ENCODE data around the gene HSPG2. TPM values are rescaled to one million over a fixed set of nuclear protein-coding genes. Genes with fewer than 3 reads are reported as not detected.

HSPG2 gene
- total RNA-seq, 1 donor from 2014 or later: 656 TPM

- peaks cover 39% of the 10 kb centered on the region for H3K4me1 Mint-ChIP-seq (ENCODE audit: low read depth)
- DNase-seq (ENCODE audit: low spot score, unreplicated experiment): no peak
- no peak for TF ChIP-seq CTCF (IDR thresholded peaks at IDR 0.05; ENCODE audit: unreplicated experiment)
- H3K9me3 Mint-ChIP-seq (ENCODE audit: low read depth): no peaks in the 10 kb centered on the region
- no peaks in the 10 kb centered on the region for H3K36me3 Mint-ChIP-seq (ENCODE audit: insufficient read depth)
- H3K4me3 Mint-ChIP-seq (ENCODE audit: low read depth): no peak overlapping the region
- no peaks in the 10 kb centered on the region for H3K27me3 Mint-ChIP-seq
- peak overlapping the region; percentile 82 for H3K27ac Mint-ChIP-seq
Observed at GRCh38 chr1:21942464-21942863, 5.4 kb upstream of the HSPG2 start.

GRCh38 chr1:21941370-21941769 is 4.3 kb upstream of the HSPG2 start:
- peaks cover 39% of the 10 kb centered on the region for H3K4me1 Mint-ChIP-seq (ENCODE audit: low read depth)
- H3K36me3 Mint-ChIP-seq (ENCODE audit: insufficient read depth): no peaks in the 10 kb centered on the region
- H3K27me3 Mint-ChIP-seq: no peaks in the 10 kb centered on the region

GRCh38 chr1:21940492-21940891 is 3.4 kb upstream of the HSPG2 start:
- TF ChIP-seq CTCF (IDR thresholded peaks at IDR 0.05; ENCODE audit: unreplicated experiment): no peak
- H3K27me3 Mint-ChIP-seq: no peaks in the 10 kb centered on the region
- no peak for DNase-seq (ENCODE audit: low spot score, unreplicated experiment)
- no peak overlapping the region for H3K27ac Mint-ChIP-seq
- no peaks in the 10 kb centered on the region for H3K36me3 Mint-ChIP-seq (ENCODE audit: insufficient read depth)
- H3K4me1 Mint-ChIP-seq (ENCODE audit: low read depth): peaks cover 43% of the 10 kb centered on the region
- no peak overlapping the region for H3K4me3 Mint-ChIP-seq (ENCODE audit: low read depth)
- H3K9me3 Mint-ChIP-seq (ENCODE audit: low read depth): no peaks in the 10 kb centered on the region

More at GRCh38 chr1:21941370-21941769, 4.3 kb upstream of the HSPG2 start:
- Mint-ChIP-seq H3K27ac (no peak overlapping the region), H3K4me3 (ENCODE audit: low read depth) (no peak overlapping the region), H3K9me3 (ENCODE audit: low read depth) (no peaks in the 10 kb centered on the region)
- TF ChIP-seq CTCF (IDR thresholded peaks at IDR 0.05; ENCODE audit: unreplicated experiment): no peak
- DNase-seq (ENCODE audit: low spot score, unreplicated experiment): no peak

GRCh38 chr1:21939650-21940374 is 2.7 kb upstream of the HSPG2 start:
- no peaks in the 10 kb centered on the region for H3K9me3 Mint-ChIP-seq (ENCODE audit: low read depth)

More at GRCh38 chr1:21939650-21940374, 2.7 kb upstream of the HSPG2 start:
- Mint-ChIP-seq H3K4me1 (ENCODE audit: low read depth) (peaks cover 47% of the 10 kb centered on the region), H3K36me3 (ENCODE audit: insufficient read depth) (no peaks in the 10 kb centered on the region), H3K4me3 (ENCODE audit: low read depth) (no peak overlapping the region), H3K27me3 (no peaks in the 10 kb centered on the region), H3K27ac (peak overlapping the region; percentile 64)
- DNase-seq (ENCODE audit: low spot score, unreplicated experiment): no peak
- peak; percentile 13 for TF ChIP-seq CTCF (IDR thresholded peaks at IDR 0.05; ENCODE audit: unreplicated experiment)
